Mesodermal cell (in vitro differentiated cells): ENCODE data around the gene S100A16.
"Not testable (repeated sequence)": the region's sequence is repeated elsewhere in the genome, so short reads cannot be mapped to it uniquely, and the experiment has no call there.

Experiments used
- H3K27ac ChIP-seq: 2 replicates; pipeline ENCODE4 v1.7.0; 2013; ENCODE audit warnings: mild to moderate bottlenecking, low read depth, low read length, moderate library complexity; ENCODE audit not compliant: severe bottlenecking
- H3K36me3 ChIP-seq: 2 replicates; pipeline ENCODE4 v1.7.1; 2013; ENCODE audit warnings: mild to moderate bottlenecking, low read length, moderate library complexity; ENCODE audit not compliant: control insufficient read depth, insufficient read depth
- H3K4me1 ChIP-seq: one replicate; pipeline ENCODE4 v1.7.1; 2013; ENCODE audit warnings: mild to moderate bottlenecking, low read length; ENCODE audit not compliant: insufficient read depth, control insufficient read depth, poor library complexity, severe bottlenecking
- H3K4me3 ChIP-seq: 2 replicates; pipeline ENCODE4 v1.7.0; 2013; ENCODE audit warnings: low read length, control low read depth, mild to moderate bottlenecking; ENCODE audit not compliant: insufficient read depth, poor library complexity, severe bottlenecking; ENCODE audit errors: extremely low read depth
- H3K9me3 ChIP-seq: 2 replicates; pipeline ENCODE4 v1.7.1; 2013; ENCODE audit warnings: mild to moderate bottlenecking, low read length, moderate library complexity; ENCODE audit not compliant: control insufficient read depth
- WGBS, 2 experiments: methylation state at CpG; one replicate each; pipeline ENCODE4 v1.1.5; 2013; ENCODE audit warnings: missing lambda C conversion rate in 2 of 2; ENCODE audit not compliant: insufficient coverage in 2 of 2; 5-methylcytosine and 5-hydroxymethylcytosine counted together

S100A16 gene

DNA sequence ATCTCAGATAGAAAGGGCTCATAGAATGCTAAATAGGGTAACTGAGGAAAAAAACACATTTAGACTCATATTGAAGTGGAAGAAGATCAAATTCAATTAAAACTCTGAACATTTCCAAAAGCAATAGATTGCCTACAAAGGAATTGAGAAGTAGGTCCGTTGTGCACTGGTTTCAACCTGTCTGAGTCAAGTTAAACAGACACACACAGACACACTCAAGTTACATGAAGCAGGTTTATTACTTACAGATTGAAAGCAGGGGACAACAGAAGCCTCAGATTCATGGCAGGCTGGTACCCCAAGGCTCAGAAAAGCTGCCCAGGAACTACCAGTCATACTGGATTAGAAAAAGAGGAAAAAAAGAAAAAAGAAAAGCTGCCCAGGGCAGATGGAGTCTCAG is 26.6 kb downstream of the S100A16 start:
- H3K36me3 ChIP-seq, result no peaks in the 10 kb centered on the region

DNA sequence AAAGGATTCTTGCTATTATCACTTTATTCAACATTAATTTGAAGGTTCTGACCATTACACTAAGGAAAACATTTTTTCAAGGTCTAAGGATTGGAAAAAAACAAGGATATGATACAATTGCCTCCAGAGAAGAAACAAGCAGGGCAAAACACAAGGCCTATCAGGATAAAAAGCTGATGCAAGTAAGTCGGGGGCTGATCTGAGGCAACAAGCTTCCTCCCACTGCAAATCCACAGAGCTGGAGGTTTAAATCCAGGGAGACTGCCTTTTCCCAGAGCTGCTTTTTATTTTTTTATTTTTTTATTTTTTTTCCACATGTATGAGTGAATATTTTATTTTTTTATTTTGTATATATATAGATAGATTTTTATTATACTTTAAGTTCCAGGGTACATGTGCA is 27.9 kb downstream of the S100A16 start:
- Histone ChIP-seq H3K27ac (no peak overlapping the region), H3K36me3 (no peaks in the 10 kb centered on the region), H3K9me3 (no peaks in the 10 kb centered on the region), H3K4me1 (peaks cover 3% of the 10 kb centered on the region), H3K4me3 (no peak overlapping the region)
- WGBS, 2 experiments, result 88 to 100% methylated on average over 1 of the region's 1 CpG

More for the DNA sequence above, 26.6 kb downstream of the S100A16 start:
- H3K4me3 ChIP-seq, result no peak overlapping the region
- no CpG with 5 or more reads among the region's 1 CpG for WGBS, 2 experiments
- H3K9me3 ChIP-seq, result no peaks in the 10 kb centered on the region
- H3K27ac ChIP-seq, result no peak overlapping the region
- H3K4me1 ChIP-seq, result peaks cover 3% of the 10 kb centered on the region

DNA sequence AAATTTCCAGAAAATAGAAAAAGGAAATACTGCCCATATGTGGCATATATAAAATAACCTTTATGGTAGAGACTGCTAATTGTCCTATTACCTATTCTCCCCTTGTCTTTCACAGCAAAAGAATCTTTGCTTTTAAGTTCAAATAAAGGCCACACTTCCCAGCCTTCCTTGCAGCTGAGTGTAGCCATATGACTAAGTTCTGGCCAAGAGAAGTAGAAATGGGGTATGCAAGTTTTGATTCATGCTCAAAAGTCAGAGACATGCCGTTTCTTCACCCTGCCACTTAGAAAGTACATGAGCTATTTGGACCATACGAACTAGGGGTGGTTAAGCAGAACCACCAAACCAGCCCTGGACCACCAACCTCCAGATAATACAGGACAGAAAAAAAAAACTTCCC is 29.0 kb downstream of the S100A16 start:
- 83 to 92% methylated on average over 2 of the region's 2 CpGs for WGBS, 2 experiments
- no peak overlapping the region for H3K4me3 ChIP-seq
- H3K27ac ChIP-seq, result no peak overlapping the region
- peaks cover 8% of the 10 kb centered on the region for H3K4me1 ChIP-seq
- H3K9me3 ChIP-seq, result no peaks in the 10 kb centered on the region
- H3K36me3 ChIP-seq, result no peaks in the 10 kb centered on the region

DNA sequence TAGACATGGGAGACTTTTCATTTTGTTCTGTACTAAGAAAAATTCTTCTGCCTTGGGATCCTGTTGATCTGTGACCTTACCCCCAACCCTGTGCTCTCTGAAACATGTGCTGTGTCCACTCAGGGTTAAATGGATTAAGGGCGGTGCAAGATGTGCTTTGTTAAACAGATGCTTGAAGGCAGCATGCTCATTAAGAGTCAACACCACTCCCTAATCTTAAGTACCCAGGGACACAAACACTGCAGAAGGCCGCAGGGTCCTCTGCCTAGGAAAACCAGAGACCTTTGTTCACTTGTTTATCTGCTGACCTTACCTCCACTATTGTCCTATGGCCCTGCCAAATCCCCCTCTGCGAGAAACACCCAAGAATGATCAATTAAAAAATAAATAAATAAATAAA is 29.4 kb downstream of the S100A16 start:
- WGBS, 2 experiments, result no CpG with 5 or more reads among the region's 3 CpGs
- peaks cover 12% of the 10 kb centered on the region for H3K4me1 ChIP-seq
- H3K27ac ChIP-seq, H3K9me3 ChIP-seq, H3K4me3 ChIP-seq, H3K36me3 ChIP-seq: not testable (repeated sequence)

DNA sequence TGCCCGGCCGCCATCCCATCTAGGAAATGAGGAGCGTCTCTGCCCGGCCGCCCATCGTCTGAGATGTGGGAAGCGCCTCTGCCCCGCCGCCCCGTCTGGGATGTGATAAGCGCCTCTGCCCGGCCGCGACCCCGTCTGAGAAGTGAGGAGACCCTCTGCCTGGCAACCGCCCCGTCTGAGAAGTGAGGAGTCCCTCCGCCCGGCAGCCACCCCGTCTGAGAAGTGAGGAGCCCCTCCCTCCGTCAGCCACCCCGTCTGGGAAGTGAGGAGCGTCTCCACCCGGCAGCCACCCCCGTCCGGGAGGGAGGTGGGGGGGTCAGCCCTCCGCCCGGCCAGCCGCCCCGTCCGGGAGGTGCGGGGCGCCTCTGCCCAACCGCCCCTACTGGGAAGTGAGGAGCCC is 30.1 kb downstream of the S100A16 start:
- 97% methylated on average over 27 of the region's 34 CpGs; no CpG with 5 or more reads in 1 of the 2 experiments for WGBS, 2 experiments
- H3K4me3 ChIP-seq, H3K27ac ChIP-seq, H3K36me3 ChIP-seq, H3K9me3 ChIP-seq: not testable (repeated sequence)
- peaks cover 19% of the 10 kb centered on the region for H3K4me1 ChIP-seq

DNA sequence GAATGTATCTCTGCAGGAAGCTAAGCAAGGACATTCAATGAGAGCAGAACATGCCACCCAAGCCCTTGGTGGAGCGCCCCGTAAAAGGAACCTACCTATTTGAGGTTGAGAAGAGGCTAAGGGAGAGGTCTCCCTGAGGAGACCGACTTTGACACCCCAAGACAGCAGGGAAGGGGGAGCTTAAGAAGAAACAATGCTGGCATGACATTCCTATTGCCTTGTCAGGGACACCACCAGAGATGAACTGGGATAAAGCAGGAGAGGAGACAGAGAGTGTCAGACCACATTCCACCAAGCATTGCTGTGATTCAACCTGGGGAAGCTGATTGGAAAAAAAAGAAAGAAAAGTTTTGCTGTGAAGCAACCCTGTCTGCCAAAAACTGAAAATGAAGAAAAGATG is 34.0 kb downstream of the S100A16 start:
- H3K9me3 ChIP-seq, result no peaks in the 10 kb centered on the region
- 75 to 82% methylated on average over 3 of the region's 3 CpGs for WGBS, 2 experiments
- H3K27ac ChIP-seq, result peak overlapping the region; percentile 90
- peaks cover 21% of the 10 kb centered on the region for H3K4me1 ChIP-seq
- H3K4me3 ChIP-seq, result no peak overlapping the region
- no peaks in the 10 kb centered on the region for H3K36me3 ChIP-seq

DNA sequence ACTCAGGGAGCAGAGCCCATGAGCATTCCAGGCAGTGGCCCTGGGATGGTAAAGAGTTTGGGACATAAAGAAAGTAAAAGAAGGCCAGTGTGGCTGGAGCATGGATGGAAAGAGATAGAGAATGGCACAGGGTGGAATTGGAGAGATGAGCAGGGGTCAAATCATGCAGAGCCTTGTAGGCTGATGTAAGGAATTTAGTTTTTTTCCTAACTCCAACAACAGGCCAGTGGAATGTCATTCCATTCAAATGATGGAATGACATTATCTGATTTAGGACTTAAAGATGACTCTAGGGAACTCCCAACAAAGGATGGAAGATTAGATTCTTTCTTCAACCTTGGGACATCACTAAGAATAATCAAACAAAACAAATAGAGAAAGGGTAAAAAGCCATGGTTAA is 34.4 kb downstream of the S100A16 start:
- H3K4me3 ChIP-seq, result no peak overlapping the region
- H3K27ac ChIP-seq, result peak overlapping the region; percentile 90
- H3K4me1 ChIP-seq, result peaks cover 21% of the 10 kb centered on the region
- no peaks in the 10 kb centered on the region for H3K36me3 ChIP-seq
- H3K9me3 ChIP-seq, result no peaks in the 10 kb centered on the region

DNA sequence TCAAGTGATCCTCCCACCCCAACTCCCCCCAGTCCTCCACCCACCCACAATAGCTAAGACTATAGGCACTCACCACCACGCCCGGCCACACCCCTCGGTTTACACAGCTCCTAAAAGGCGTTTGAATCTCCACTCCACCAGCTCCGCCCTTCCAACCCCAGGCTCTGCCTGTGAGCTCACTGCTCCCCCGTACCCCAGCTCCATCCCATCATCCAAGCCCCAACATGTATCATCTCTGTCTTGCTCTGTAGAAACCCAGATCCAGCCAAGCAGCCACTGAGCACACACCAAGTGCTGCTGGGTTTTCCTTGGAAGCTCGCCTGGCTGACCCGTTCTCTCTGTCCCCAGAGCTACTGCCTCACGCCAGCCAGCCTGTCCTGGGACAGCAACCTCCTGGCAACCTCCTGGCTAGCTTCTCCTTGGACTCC is 35.3 kb downstream of the S100A16 start:
- Histone ChIP-seq H3K36me3 (no peaks in the 10 kb centered on the region), H3K4me1 (peaks cover 22% of the 10 kb centered on the region), H3K9me3 (no peaks in the 10 kb centered on the region), H3K4me3 (no peak overlapping the region), H3K27ac (no peak overlapping the region)
- WGBS, 2 experiments, result 78 to 87% methylated on average over 4 to 9 of the region's 9 CpGs

DNA sequence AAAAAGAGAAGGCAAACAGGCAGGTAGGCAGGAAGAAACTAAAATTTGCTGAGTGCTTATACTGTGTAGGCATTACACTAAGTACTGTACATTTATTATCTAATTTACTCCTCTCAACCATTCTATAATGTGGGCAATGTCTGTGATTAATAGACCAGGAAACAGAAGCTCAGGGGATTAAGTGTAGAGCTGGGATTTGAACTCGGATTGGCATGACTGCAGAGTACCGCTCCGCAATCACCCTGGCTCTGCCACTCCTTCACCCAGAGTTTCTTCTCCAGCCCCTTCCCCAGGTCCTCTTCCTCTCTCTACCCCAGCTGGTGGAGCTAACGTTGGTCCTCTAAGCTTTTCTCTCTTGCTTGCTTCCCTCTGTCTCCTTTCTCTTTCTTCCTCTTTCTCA is 35.8 kb downstream of the S100A16 start:
- no peaks in the 10 kb centered on the region for H3K9me3 ChIP-seq
- 83 to 90% methylated on average over 4 of the region's 4 CpGs for WGBS, 2 experiments
- H3K4me3 ChIP-seq, result no peak overlapping the region
- peaks cover 23% of the 10 kb centered on the region for H3K4me1 ChIP-seq
- no peaks in the 10 kb centered on the region for H3K36me3 ChIP-seq
- no peak overlapping the region for H3K27ac ChIP-seq

DNA sequence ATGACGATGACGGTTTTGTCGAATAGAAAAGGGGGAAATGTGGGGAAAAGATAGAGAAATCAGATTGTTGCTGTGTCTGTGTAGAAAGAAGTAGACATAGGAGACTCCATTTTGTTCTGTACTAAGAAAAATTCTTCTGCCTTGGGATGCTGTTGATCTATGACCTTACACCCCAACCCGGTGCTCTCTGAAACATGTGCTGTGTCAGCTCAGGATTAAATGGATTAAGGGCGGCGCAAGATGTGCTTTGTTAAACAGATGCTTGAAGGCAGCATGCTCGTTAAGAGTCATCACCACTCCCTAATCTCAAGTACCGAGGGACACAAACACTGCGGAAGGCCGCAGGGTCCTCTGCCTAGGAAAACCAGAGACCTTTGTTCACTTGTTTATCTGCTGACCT is 37.4 kb downstream of the S100A16 start:
- peaks cover 23% of the 10 kb centered on the region for H3K4me1 ChIP-seq
- H3K4me3 ChIP-seq, H3K27ac ChIP-seq, H3K36me3 ChIP-seq, H3K9me3 ChIP-seq: not testable (repeated sequence)
- 90 to 97% methylated on average over 3 of the region's 10 CpGs for WGBS, 2 experiments

DNA sequence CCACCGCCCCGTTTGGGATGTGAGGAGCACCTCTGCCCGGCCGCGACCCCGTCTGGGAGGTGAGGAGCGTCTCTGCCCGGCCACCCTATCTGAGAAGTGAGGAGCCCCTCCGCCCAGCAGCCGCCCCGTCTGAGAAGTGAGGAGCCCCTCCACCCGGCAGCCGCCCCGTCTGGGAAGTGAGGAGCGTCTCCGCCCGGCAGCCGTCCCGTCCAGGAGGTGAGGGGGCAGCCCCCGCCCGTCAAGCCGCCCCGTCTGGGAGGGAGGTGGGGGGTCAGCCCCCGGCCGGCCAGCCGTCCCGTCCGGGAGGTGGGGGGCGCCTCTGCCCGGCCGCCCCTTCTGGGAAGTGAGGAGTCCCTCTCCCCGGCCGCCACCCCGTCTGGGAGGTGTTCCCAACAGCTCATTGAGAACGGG is 37.9 kb downstream of the S100A16 start:
- H3K27ac ChIP-seq, H3K4me3 ChIP-seq, H3K9me3 ChIP-seq, H3K36me3 ChIP-seq: not testable (repeated sequence)
- peaks cover 23% of the 10 kb centered on the region for H3K4me1 ChIP-seq
- 95% methylated on average over 8 to 32 of the region's 35 CpGs for WGBS, 2 experiments

DNA sequence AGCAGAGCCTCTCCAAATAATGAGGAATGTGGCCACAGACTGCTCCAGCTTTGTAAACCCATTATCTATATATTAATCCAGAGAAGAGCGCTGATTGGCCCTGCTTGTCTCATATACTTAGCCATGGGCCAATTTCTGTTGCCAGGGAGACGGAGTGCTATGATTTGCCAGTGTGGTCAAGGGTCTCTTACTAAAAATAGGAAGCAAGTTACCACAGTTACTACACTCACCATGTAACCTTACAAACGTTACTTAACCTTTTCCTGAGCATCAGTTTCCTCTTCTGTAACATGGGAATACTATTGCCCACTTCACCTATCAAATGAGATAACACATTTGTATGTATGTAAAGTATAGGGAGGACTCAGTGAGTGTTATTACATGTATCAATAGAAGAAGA is 39.6 kb downstream of the S100A16 start:
- 94 to 100% methylated on average over 1 to 2 of the region's 3 CpGs for WGBS, 2 experiments
- Histone ChIP-seq H3K4me1 (peaks cover 14% of the 10 kb centered on the region), H3K27ac (no peak overlapping the region), H3K9me3 (no peaks in the 10 kb centered on the region), H3K4me3 (no peak overlapping the region), H3K36me3 (no peaks in the 10 kb centered on the region)
